Vagina (tissue), 2 donors: ENCODE results near the gene MTCL1.

ENCODE experiments used
- POLR2A ChIP-seq, 2 donors: fragments of 450-650 bp; IDR thresholded peaks; one replicate each; pipeline ENCODE4 v1.6.1; 2017; ENCODE audit warnings: antibody characterized with exemption in 2 of 2, mild to moderate bottlenecking in 2 of 2, moderate library complexity in 2 of 2
- POLR2AphosphoS5 ChIP-seq, 2 donors: sonication (generic); formaldehyde crosslinking; IDR thresholded peaks; one replicate each; pipeline ENCODE4 v1.9.0; 2017; ENCODE audit warnings: antibody characterized with exemption in 2 of 2, mild to moderate bottlenecking in 2 of 2, low read depth in 1 of 2; ENCODE audit not compliant: insufficient read depth in 1 of 2
- TF ChIP-seq, protein P1 (sequence below), 3 experiments: fragments of 450-650 bp in 2 of 3; fragments of 200-600 bp in 1 of 3; sonication (generic) in 1 of 3; IDR thresholded peaks; one replicate each; pipeline ENCODE4 v1.5.1; 2017 to 2019; ENCODE audit warnings: antibody characterized with exemption in 3 of 3, mild to moderate bottlenecking in 2 of 3, moderate library complexity in 2 of 3

DNA sequence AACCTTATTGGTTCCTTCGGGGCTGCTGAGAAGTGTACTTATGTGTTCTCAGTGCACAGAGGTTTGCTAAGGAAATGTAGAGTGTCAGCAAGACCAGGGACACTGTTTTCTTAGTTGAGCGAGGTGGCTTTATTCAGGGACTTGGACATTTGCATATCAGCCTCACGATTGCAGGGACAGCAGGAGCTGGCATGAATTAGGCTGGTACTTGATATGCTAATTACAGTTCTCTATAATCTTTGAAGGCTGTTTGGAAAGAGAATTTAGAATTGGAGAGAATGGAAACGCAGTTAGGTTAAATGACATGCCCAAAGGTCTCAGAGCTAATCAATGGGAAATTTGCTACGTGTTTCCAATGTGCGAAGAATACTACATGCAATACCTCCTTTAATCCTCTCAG, 18.7 kb upstream of the MTCL1 start:
- TF ChIP-seq, protein P1, sequence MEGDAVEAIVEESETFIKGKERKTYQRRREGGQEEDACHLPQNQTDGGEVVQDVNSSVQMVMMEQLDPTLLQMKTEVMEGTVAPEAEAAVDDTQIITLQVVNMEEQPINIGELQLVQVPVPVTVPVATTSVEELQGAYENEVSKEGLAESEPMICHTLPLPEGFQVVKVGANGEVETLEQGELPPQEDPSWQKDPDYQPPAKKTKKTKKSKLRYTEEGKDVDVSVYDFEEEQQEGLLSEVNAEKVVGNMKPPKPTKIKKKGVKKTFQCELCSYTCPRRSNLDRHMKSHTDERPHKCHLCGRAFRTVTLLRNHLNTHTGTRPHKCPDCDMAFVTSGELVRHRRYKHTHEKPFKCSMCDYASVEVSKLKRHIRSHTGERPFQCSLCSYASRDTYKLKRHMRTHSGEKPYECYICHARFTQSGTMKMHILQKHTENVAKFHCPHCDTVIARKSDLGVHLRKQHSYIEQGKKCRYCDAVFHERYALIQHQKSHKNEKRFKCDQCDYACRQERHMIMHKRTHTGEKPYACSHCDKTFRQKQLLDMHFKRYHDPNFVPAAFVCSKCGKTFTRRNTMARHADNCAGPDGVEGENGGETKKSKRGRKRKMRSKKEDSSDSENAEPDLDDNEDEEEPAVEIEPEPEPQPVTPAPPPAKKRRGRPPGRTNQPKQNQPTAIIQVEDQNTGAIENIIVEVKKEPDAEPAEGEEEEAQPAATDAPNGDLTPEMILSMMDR (IDR thresholded peaks at IDR 0.05), result no peak
- TF ChIP-seq POLR2A (IDR thresholded peaks at IDR 0.05) (no peak), POLR2AphosphoS5 (IDR thresholded peaks at IDR 0.05; ENCODE audit: insufficient read depth in 1 of 2, low read depth in 1 of 2) (no peak)
